Nucleus accumbens (tissue), 56 donors: ENCODE results near the gene PSAP.

ENCODE experiments used
- DNase-seq, 56 donors: peaks; one replicate each; lab custom pipeline; 2025; lab: John Stamatoyannopoulos, UW

PSAP gene

DNA sequence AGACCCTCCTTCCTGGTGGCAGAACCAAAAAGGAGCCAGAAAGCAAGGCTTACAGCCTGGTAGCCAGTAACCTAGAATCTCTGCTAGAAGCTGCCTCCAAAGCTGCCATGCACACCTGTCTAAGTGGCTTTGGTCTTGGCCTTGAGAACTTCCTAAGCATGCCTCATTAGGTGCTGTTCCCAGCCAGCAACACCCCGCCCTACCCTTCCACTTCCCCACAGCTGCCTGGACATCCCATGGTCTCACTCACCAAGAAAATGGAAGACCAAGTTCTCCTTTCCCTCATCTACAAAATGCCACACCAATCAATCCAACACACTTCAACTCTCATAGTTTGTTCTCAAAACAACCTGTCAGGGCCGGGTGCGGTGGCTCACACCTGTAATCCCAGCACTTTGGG is 4.2 kb downstream of the PSAP start:
- DNase-seq = no peak

- DNase-seq = no peak
Measured at GRCh38 chr10:71845410-71846405, 5.3 kb downstream of the PSAP start.

- DNase-seq = no peak
Measured at GRCh38 chr10:71844695-71845094, 6.4 kb downstream of the PSAP start.

DNA sequence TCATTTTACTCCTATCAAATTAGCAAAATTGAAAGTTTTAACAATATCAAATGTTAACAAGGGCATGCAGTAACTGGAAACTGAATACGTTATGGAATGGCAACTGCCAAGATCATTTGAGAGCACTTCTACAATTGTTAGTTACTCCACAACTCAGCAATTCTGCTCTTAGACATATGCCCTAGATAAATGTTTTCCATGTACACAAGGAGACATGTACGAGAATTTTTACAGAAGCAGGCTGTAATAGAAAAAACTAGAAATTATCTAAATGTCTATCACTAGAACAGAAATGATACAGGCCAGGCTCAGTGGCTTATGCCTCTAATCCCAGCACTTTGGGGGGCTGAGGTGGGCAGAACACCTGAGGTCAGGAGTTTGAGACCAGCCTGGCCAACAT is 7.0 kb downstream of the PSAP start:
- no peak for DNase-seq

DNA sequence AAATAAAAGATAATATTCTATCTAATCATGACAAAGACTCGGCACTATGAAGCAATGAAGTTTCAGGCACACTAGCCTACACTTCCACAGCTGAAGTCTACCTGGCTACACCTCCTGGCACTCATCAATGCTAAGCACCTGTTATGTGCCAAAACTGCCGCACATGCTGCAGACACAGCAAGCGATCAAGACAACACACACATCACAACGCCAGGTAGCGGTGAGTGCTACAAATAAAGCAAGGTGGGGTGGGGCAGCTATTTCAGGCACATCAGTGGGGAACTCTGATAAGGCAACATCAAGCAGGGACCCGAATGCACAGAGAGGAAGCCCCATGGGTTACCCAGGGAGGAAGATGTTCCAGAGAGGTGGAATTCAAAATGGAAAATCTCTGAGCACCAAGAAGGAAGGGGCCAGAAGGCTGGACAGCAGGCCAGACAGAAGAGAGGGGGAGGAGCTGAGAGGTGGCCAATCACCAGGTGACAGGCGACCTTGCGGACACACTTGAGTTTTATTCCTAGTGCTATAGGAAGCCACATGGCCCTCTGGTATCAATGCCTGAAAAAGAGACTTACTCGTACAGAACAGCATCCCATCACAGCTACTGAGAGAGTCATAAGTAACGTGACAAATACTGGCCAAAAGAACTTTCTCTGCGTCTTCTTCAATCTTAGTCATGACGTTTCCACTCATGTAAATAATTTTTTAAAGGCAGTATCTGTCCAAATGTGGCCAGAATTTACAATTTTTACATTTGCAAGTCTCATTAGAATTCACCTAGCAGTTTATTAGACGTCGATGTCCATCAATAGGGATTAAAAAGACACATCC is 8.0 kb downstream of the PSAP start:
- no peak for DNase-seq

- no peak for DNase-seq
Measured at GRCh38 chr10:71842422-71842821, 8.6 kb downstream of the PSAP start.

DNA sequence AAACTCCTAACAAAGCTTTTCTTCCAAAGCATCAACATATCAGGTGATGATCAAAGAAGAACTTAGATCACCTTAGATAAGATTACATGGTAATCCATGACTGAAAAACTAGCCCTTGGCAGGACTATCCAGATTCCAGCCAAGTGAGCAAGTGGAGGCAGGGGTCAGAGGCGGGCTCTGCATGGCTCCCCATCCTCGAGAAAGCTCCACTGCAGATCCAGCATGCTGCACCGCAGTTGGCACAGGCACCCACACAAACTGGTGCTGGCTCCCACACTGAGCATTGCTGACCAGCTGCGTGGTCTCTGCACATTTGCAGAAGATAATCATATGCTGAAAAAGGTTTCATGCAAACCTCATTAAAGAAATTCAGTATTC is 10.1 kb downstream of the PSAP start:
- DNase-seq = peak in 13 of 56 donors; percentile 21 to 62 (median 30)

DNA sequence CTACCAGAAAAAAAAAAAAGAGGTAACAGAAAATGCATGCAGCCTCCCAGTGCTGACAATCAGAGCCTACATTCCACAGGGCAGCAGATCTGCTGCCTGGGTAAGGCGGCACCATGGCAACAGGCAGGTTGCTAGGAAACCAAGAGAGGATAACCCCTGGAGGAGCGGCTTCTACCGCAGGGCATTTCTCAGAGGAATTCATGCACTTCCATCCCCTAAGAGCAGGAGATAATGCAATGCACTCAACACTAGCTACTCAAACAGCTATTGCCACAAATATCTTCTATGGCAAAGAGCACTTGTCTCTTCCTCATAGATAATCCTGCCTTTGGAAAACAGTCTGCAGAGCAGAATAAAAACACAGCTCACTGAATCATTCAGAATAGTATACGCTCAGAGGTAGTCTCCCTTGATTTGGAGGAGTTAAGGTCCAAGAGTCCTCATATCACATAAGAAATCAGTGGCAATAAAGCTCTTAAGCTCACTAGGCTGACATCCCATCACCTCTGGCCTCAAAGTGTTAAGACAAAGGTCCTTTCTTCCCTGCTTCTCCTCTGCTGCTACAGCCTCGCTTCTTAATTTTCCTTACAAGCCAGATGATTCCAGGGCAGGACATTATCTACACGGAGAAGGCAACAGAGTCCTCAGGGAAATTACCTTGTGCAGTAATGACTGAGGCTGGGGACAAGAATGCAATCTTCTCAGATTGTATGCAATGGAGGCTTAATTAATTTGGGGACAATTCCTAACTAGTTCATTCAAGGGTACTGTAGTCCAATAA is 10.7 kb downstream of the PSAP start:
- DNase-seq = peak in 51 of 56 donors; percentile 42 to 94 (median 77)

GRCh38 chr10:71838264-71839211 is 12.5 kb downstream of the PSAP start:
- peak in 1 of 56 donors; percentile 33 for DNase-seq

DNA sequence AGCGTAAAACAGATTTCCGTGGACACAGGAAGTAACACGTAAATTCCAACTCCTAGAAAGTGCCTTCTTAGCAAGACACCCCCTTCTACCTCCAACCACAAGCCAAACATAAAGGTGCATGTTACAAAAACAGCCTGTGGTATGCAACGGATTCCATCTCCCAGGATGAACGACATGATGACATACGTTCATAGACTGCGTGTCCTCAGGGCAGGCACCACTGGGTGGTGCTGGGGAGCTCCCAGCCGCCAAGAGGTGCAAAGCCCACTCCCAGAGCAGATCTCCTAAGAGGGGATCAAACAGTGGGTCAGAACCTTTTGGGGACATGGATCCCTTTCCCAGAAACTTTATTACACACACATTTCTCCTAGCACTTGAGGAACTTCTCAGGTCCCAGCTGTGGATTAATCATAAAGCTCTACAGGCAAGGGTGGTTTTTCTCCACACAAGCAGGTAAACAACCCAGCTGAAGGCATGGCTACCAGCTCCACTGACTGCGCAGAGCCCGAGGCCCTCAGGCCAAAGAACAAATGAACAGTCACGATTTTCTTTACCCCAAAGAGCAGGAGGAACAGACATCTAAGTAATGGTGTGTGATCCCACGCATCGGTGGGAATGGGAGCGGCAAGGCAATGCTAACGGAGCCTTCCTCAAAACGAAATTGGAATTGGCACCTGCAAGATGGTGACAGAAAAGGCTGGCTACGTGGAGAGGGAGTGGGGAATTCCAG is 13.8 kb downstream of the PSAP start:
- DNase-seq = peak in 8 of 56 donors; percentile 22 to 42 (median 32)

GRCh38 chr10:71836596-71836974 is 14.5 kb downstream of the PSAP start:
- DNase-seq = no peak

DNA sequence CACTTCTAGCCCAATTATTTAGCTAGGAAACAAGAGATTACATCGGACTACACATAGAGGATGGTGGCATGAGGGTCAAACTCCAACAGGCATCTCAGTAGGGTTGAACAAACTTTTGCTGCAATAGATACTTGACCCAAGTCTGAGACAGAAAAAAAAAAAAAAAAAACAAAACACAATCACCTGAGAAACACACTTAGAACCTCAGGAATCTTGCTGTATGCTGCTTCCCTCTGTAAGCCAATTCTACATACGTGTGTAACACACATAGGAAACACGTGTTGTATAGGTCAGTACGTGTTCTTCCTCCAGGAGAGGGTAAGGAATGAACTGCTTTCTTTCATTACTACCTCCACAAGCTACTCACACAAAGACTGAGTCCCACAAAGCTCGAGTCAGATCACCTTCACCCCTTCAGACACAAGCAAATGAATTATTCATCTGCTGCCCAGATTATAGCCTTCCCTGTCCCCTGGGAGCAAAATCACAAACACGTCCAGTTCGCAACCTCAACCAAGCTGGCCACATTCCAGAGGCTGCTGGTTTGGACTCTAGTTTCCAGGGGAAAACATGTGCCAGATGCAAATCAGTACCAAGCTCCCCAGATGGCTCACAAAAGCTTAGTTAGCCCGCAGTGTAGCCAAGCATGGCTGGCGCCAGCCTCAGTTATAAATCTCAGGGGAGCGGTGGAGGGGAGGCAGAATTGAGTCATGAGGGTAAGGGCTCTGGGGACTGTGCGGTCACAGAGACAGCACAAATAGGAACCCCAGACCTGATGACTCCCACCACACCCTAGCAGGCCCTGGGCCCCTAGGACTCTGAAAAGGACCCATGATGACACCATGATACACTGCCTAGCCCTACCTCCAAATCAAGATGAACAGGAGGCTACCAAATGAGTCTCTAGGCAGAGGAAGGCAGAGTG is 15.1 kb downstream of the PSAP start:
- peak in 54 of 56 donors; percentile 44 to 95 (median 78) for DNase-seq

- DNase-seq = no peak
Measured at GRCh38 chr10:71834343-71834674, 16.7 kb downstream of the PSAP start.

DNA sequence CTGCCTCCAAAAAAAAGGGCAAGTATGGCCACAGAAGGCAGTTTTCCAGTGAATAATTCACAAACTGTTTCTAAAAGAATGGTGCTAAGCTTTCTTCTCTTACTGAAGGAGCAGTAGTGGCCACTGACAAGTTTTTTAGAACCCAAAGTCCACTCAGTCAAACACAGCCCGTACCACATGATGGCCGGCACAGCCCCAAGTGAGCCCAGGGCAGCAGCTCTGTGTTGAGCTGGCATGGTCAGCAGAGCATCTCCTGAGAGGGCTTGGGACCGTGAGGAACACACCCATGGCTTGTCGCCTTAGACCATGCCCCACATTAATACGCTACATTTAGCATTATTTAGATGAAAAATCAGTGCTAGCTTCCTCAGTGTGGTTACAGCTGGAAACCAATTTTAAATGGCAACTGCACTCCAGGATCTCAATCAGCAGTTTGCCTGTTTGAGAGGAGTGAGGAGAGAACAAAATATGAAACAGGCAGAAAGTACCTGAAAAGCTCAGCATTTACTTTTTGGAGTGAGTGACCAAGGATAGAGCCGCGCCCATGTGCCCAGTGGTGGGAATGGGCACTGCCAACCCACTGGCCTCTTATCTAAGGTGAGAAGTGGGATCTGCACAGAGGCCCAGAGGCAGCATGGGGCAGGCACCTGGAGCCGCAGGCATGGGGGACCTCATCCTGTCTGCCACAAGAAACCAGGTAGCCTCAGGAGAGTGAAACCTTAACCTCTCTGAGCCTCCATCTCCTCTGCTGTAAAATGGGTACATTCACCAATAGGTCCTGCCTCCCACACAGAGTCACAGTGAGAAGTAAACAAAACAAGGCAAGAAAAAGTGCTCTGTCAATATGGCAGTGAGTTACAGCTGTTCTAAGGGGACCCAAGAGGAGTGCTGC is 17.4 kb downstream of the PSAP start:
- DNase-seq = peak in 1 of 56 donors; percentile 34

- DNase-seq = no peak
Measured at GRCh38 chr10:71832967-71833366, 18.1 kb downstream of the PSAP start.
